H9 (cell line): ENCODE data around the gene S100A8. TPM values are rescaled to one million over a fixed set of nuclear protein-coding genes. Genes with fewer than 3 reads are reported as not detected.

Experiments used
- DNase-seq: peaks from one replicate; pipeline ENCODE4 v3.0.0-alpha.2; 2017
- H2AFZ ChIP-seq: one replicate; pipeline ENCODE4 v1.6.1; 2013; ENCODE audit warnings: mild to moderate bottlenecking, low read length, control low read depth, moderate library complexity
- H2AK5ac ChIP-seq: 2 replicates; pipeline ENCODE4 v1.6.1; 2013; ENCODE audit warnings: low read length, control low read depth, mixed read lengths; ENCODE audit not compliant: insufficient read length
- H2BK120ac ChIP-seq: one replicate; pipeline ENCODE4 v1.6.1; 2013; ENCODE audit warnings: low read depth, mild to moderate bottlenecking, low read length, control low read depth, inconsistent platforms; ENCODE audit not compliant: poor library complexity, severe bottlenecking
- H2BK12ac ChIP-seq: 2 replicates; pipeline ENCODE4 v1.6.1; 2013; ENCODE audit warnings: low read length, control low read depth, mixed read lengths, low read depth; ENCODE audit not compliant: insufficient read length
- H2BK15ac ChIP-seq: 2 replicates; pipeline ENCODE4 v1.6.1; 2013; ENCODE audit warnings: low read depth, low read length, control low read depth
- H2BK20ac ChIP-seq: one replicate; pipeline ENCODE4 v1.6.1; 2013; ENCODE audit warnings: low read depth, mild to moderate bottlenecking, low read length, control low read depth, inconsistent platforms; ENCODE audit not compliant: poor library complexity, severe bottlenecking
- H2BK5ac ChIP-seq: 2 replicates; pipeline ENCODE4 v1.6.1; 2013; ENCODE audit warnings: low read length, control low read depth, mixed read lengths; ENCODE audit not compliant: insufficient read length
- H3K14ac ChIP-seq: 2 replicates; pipeline ENCODE4 v1.6.1; 2013; ENCODE audit warnings: low read length, control low read depth; ENCODE audit not compliant: insufficient read depth
- H3K18ac ChIP-seq: 2 replicates; pipeline ENCODE4 v1.6.1; 2013; ENCODE audit warnings: low read depth, mild to moderate bottlenecking, mixed read lengths, low read length, control low read depth; ENCODE audit not compliant: insufficient read length
- H3K23ac ChIP-seq: 2 replicates; pipeline ENCODE4 v1.6.1; 2013; ENCODE audit warnings: low read length, control low read depth, mixed read lengths, low read depth; ENCODE audit not compliant: insufficient read length
- H3K23me2 ChIP-seq: 2 replicates; pipeline ENCODE4 v1.6.1; 2013; ENCODE audit warnings: low read depth, mild to moderate bottlenecking, mixed read lengths, low read length, control low read depth; ENCODE audit not compliant: insufficient read length, poor library complexity, severe bottlenecking
- H3K27ac ChIP-seq: 2 replicates; pipeline ENCODE4 v1.5.1; 2013; ENCODE audit warnings: low read length, control low read depth, mixed read lengths, low read depth; ENCODE audit not compliant: insufficient read length
- H3K27me3 ChIP-seq: 2 replicates; pipeline ENCODE4 v1.6.1; 2013; ENCODE audit warnings: low read length, control low read depth, inconsistent platforms; ENCODE audit not compliant: insufficient read depth
- H3K4ac ChIP-seq: 2 replicates; pipeline ENCODE4 v1.6.1; 2013; ENCODE audit warnings: low read depth, mild to moderate bottlenecking, control low read depth, inconsistent platforms, low read length, moderate library complexity
- H3K4me1 ChIP-seq: 2 replicates; pipeline ENCODE4 v1.6.1; 2013; ENCODE audit warnings: low read length, control low read depth, inconsistent platforms; ENCODE audit not compliant: insufficient read depth
- H3K4me2 ChIP-seq: 2 replicates; pipeline ENCODE4 v1.6.1; 2013; ENCODE audit warnings: low read length, control low read depth, mixed read lengths; ENCODE audit not compliant: insufficient read length, insufficient read depth
- H3K56ac ChIP-seq: 2 replicates; pipeline ENCODE4 v1.6.1; 2013; ENCODE audit warnings: low read depth, mild to moderate bottlenecking, mixed read lengths, low read length, control low read depth; ENCODE audit not compliant: insufficient read length
- H3K79me1 ChIP-seq: 2 replicates; pipeline ENCODE4 v1.6.1; 2013; ENCODE audit warnings: low read depth, mild to moderate bottlenecking, moderate library complexity, low read length, control low read depth, inconsistent platforms; ENCODE audit not compliant: insufficient read depth, poor library complexity, severe bottlenecking
- H3K79me2 ChIP-seq: 2 replicates; pipeline ENCODE4 v1.6.1; 2013; ENCODE audit warnings: low read length, control low read depth, inconsistent platforms; ENCODE audit not compliant: insufficient read depth
- H3K9ac ChIP-seq: 2 replicates; pipeline ENCODE4 v1.6.1; 2013; ENCODE audit warnings: low read length, control low read depth, mixed read lengths; ENCODE audit not compliant: insufficient read length; ENCODE audit errors: extremely low read depth
- H3K9me3 ChIP-seq: one replicate; pipeline ENCODE4 v1.6.1; 2013; ENCODE audit warnings: low read depth, low read length, inconsistent platforms; ENCODE audit not compliant: control insufficient read depth
- H3T11ph ChIP-seq: one replicate; pipeline ENCODE4 v1.6.1; 2013; ENCODE audit warnings: mild to moderate bottlenecking, low read length, control low read depth, inconsistent platforms
- H4K20me1 ChIP-seq: one replicate; pipeline ENCODE4 v1.6.1; 2013; ENCODE audit not compliant: control insufficient read depth, insufficient read length, insufficient read depth
- H4K5ac ChIP-seq: 2 replicates; pipeline ENCODE4 v1.6.1; 2013; ENCODE audit warnings: low read depth, mild to moderate bottlenecking, mixed read lengths, low read length, control low read depth; ENCODE audit not compliant: insufficient read length
- H4K8ac ChIP-seq: replicated peaks from 2 replicates; pipeline ENCODE4 v1.6.1; 2013; ENCODE audit warnings: low read length, control low read depth, mixed read lengths, low read depth; ENCODE audit not compliant: insufficient read length
- H4K91ac ChIP-seq: 2 replicates; pipeline ENCODE4 v1.6.1; 2013; ENCODE audit warnings: low read depth, mild to moderate bottlenecking, moderate library complexity, mixed read lengths, low read length, control low read depth; ENCODE audit not compliant: insufficient read length
- H3K27ac Mint-ChIP-seq, 3 experiments: 2 replicates in 2 of 3; 3 replicates in 1 of 3; pipeline ENCODE4 v1.8.0; 2020 to 2021; ENCODE audit warnings: mixed read lengths in 3 of 3, mild to moderate bottlenecking in 1 of 3, moderate library complexity in 1 of 3
- H3K27me3 Mint-ChIP-seq: 2 replicates; pipeline ENCODE4 v1.8.0; 2021; ENCODE audit warnings: low read depth, mild to moderate bottlenecking, moderate library complexity, mixed read lengths
- H3K36me3 Mint-ChIP-seq, 3 experiments: 2 replicates in 2 of 3; 3 replicates in 1 of 3; pipeline ENCODE4 v1.8.0; 2020 to 2021; ENCODE audit warnings: low read depth in 3 of 3, mixed read lengths in 3 of 3; ENCODE audit not compliant: insufficient read depth in 1 of 3
- H3K4me1 Mint-ChIP-seq, 2 experiments: 2 replicates each; pipeline ENCODE4 v1.8.0; 2020; ENCODE audit warnings: mixed read lengths in 2 of 2
- H3K4me3 Mint-ChIP-seq, 2 experiments: 2 replicates in 1 of 2; 3 replicates in 1 of 2; pipeline ENCODE4 v1.8.0; 2020 to 2021; ENCODE audit warnings: mild to moderate bottlenecking in 2 of 2, mixed read lengths in 2 of 2, moderate library complexity in 1 of 2
- H3K9me3 Mint-ChIP-seq, 2 experiments: 2 replicates in 1 of 2; 3 replicates in 1 of 2; pipeline ENCODE4 v1.8.0; 2020; ENCODE audit warnings: mild to moderate bottlenecking in 2 of 2, mixed read lengths in 2 of 2, moderate library complexity in 1 of 2
- WGBS: extraction: QIAGEN DNeasy Blood & Tissue Kit; methylation state at CpG from one replicate; pipeline ENCODE4 v1.1.7; 2013; ENCODE audit warnings: missing lambda C conversion rate, low lambda C conversion rate, mixed read lengths; ENCODE audit not compliant: insufficient read length; ENCODE audit errors: extremely low coverage; 5-methylcytosine and 5-hydroxymethylcytosine counted together
- total RNA-seq: library from RNA; stranded (reverse); gene quantifications from 2 replicates; pipeline ENCODE4 v1.2.1, GENCODE V29; 2021
- TF ChIP-seq, protein P1 (sequence below): fragments of 200-600 bp; sonication (generic); conservative IDR thresholded peaks from 3 replicates; pipeline ENCODE4 v1.8.0; 2021; ENCODE audit warnings: antibody characterized with exemption, mild to moderate bottlenecking

Gene S100A8
- total RNA-seq, 1 experiment from 2014 or later: not detected

DNA sequence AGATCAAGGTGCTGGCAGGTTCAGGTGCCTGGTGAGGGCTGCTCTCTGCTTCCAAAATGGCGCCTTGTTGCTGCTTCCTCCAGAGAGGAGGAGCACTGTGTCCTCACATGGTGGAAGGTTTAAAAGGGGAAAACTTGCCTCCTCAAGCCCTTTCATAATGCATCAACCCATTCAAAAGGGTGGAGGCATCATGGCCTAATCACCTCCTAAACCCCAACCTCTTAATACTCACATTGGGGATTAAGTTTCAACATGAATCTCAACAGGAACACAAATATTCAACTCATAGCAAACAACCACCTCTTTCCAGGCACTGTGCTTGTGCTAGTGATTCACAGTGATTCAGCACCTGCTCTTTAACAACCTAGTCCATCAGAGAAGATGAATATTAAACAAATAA lies 19.6 kb downstream of the S100A8 start:
- H3K9ac ChIP-seq: no peak overlapping the region
- no peak overlapping the region for H3K56ac ChIP-seq
- no peaks in the 10 kb centered on the region for H3K23me2 ChIP-seq
- no peak overlapping the region for H3T11ph ChIP-seq
- whole genome bisulfite sequencing: no CpG with 5 or more reads among the region's 1 CpG
- no peaks in the 10 kb centered on the region for H3K9me3 ChIP-seq
- H3K4ac ChIP-seq: no peak overlapping the region
- H3K79me2 ChIP-seq: no peaks in the 10 kb centered on the region
- H2BK5ac ChIP-seq: no peak overlapping the region
- no peak overlapping the region for H3K4me2 ChIP-seq
- H4K91ac ChIP-seq: no peak overlapping the region
- H2BK15ac ChIP-seq: no peak overlapping the region
- H3K27me3 ChIP-seq: no peaks in the 10 kb centered on the region
- H3K9me3 Mint-ChIP-seq: peaks cover 0 to 4% of the 10 kb centered on the region in 2 experiments; a peak in 1 of 5 replicates
- no peaks in the 10 kb centered on the region for H3K4me1 Mint-ChIP-seq
- no peak overlapping the region for H2BK120ac ChIP-seq
- no peak overlapping the region for H2BK20ac ChIP-seq
- H2AK5ac ChIP-seq: no peak overlapping the region
- H3K79me1 ChIP-seq: no peaks in the 10 kb centered on the region
- no peak overlapping the region for H3K14ac ChIP-seq
- H3K27ac ChIP-seq: no peak overlapping the region
- no peak overlapping the region for H3K27ac Mint-ChIP-seq
- no peak overlapping the region for H3K4me3 Mint-ChIP-seq
- no peak overlapping the region for H3K18ac ChIP-seq
- no peak for DNase-seq
- no peaks in the 10 kb centered on the region for H3K36me3 Mint-ChIP-seq
- TF ChIP-seq, protein P1, sequence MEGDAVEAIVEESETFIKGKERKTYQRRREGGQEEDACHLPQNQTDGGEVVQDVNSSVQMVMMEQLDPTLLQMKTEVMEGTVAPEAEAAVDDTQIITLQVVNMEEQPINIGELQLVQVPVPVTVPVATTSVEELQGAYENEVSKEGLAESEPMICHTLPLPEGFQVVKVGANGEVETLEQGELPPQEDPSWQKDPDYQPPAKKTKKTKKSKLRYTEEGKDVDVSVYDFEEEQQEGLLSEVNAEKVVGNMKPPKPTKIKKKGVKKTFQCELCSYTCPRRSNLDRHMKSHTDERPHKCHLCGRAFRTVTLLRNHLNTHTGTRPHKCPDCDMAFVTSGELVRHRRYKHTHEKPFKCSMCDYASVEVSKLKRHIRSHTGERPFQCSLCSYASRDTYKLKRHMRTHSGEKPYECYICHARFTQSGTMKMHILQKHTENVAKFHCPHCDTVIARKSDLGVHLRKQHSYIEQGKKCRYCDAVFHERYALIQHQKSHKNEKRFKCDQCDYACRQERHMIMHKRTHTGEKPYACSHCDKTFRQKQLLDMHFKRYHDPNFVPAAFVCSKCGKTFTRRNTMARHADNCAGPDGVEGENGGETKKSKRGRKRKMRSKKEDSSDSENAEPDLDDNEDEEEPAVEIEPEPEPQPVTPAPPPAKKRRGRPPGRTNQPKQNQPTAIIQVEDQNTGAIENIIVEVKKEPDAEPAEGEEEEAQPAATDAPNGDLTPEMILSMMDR: no peak
- no peak overlapping the region for H4K5ac ChIP-seq
- no peaks in the 10 kb centered on the region for H4K20me1 ChIP-seq
- H2AFZ ChIP-seq: no peak overlapping the region
- no peak overlapping the region for H2BK12ac ChIP-seq
- no peaks in the 10 kb centered on the region for H3K4me1 ChIP-seq
- H3K23ac ChIP-seq: no peak overlapping the region
- H4K8ac ChIP-seq: no peak overlapping the region
- H3K27me3 Mint-ChIP-seq: peaks cover 6% of the 10 kb centered on the region
